Measurements from ENCODE around the gene PPIL4. TPM values are rescaled to one million over a fixed set of nuclear protein-coding genes. Genes with fewer than 3 reads are reported as not detected.

Gene PPIL4
- total RNA-seq, 4 donors from 2014 or later: 15.8 to 28.9 (median 20.5) TPM

GRCh38 chr6:149515494-149515893 lies 30.3 kb downstream of the PPIL4 start:
- DNase-seq: no peak
- H3K27ac ChIP-seq: no peak overlapping the region
- H3K27me3 ChIP-seq: no peaks in the 10 kb centered on the region
- H3K4me3 ChIP-seq: no peak overlapping the region
- no peaks in the 10 kb centered on the region for H3K4me1 ChIP-seq
- peaks cover 0 to 58% (median 0%) of the 10 kb centered on the region in 3 donors for H3K36me3 ChIP-seq
- TF ChIP-seq POLR2A (IDR thresholded peaks at IDR 0.05): no peak
- no peak for TF ChIP-seq CTCF (IDR thresholded peaks at IDR 0.05)
- H3K9me3 ChIP-seq: no peaks in the 10 kb centered on the region

- Histone ChIP-seq H3K27ac (no peak overlapping the region), H3K36me3 (peaks cover 0 to 49% (median 0%) of the 10 kb centered on the region in 3 donors), H3K27me3 (no peaks in the 10 kb centered on the region), H3K4me1 (no peaks in the 10 kb centered on the region), H3K4me3 (no peak overlapping the region), H3K9me3 (no peaks in the 10 kb centered on the region)
- no peak for DNase-seq
- TF ChIP-seq CTCF (IDR thresholded peaks at IDR 0.05): no peak
- no peak for TF ChIP-seq POLR2A (IDR thresholded peaks at IDR 0.05)
Observed at GRCh38 chr6:149513915-149514314, 31.9 kb downstream of the PPIL4 start.

GRCh38 chr6:149510793-149511512 lies 34.9 kb downstream of the PPIL4 start:
- H3K4me1 ChIP-seq: no peaks in the 10 kb centered on the region

GRCh38 chr6:149508485-149508884 lies 37.4 kb downstream of the PPIL4 start:
- no peaks in the 10 kb centered on the region for H3K4me1 ChIP-seq
- no peaks in the 10 kb centered on the region for H3K27me3 ChIP-seq
- H3K4me3 ChIP-seq: no peak overlapping the region
- H3K9me3 ChIP-seq: no peaks in the 10 kb centered on the region
- H3K36me3 ChIP-seq: peaks cover 0 to 37% (median 0%) of the 10 kb centered on the region in 3 donors
- no peak for DNase-seq
- TF ChIP-seq CTCF (IDR thresholded peaks at IDR 0.05): no peak
- no peak for TF ChIP-seq POLR2A (IDR thresholded peaks at IDR 0.05)
- no peak overlapping the region for H3K27ac ChIP-seq

More at GRCh38 chr6:149510793-149511512, 34.9 kb downstream of the PPIL4 start:
- no peak for DNase-seq
- peaks cover 0 to 28% (median 0%) of the 10 kb centered on the region in 3 donors for H3K36me3 ChIP-seq
- H3K27me3 ChIP-seq: no peaks in the 10 kb centered on the region
- no peak overlapping the region for H3K27ac ChIP-seq
- H3K4me3 ChIP-seq: no peak overlapping the region
- no peaks in the 10 kb centered on the region for H3K9me3 ChIP-seq
- no peak for TF ChIP-seq POLR2A (IDR thresholded peaks at IDR 0.05)

- Histone ChIP-seq H3K4me1 (no peaks in the 10 kb centered on the region), H3K27me3 (no peaks in the 10 kb centered on the region), H3K36me3 (peaks cover 0 to 10% (median 0%) of the 10 kb centered on the region in 3 donors), H3K4me3 (no peak overlapping the region), H3K9me3 (no peaks in the 10 kb centered on the region), H3K27ac (no peak overlapping the region)
- DNase-seq: no peak
- no peak for TF ChIP-seq CTCF (IDR thresholded peaks at IDR 0.05)
- no peak for TF ChIP-seq POLR2A (IDR thresholded peaks at IDR 0.05)
Observed at GRCh38 chr6:149503872-149504271, 42.0 kb downstream of the PPIL4 start.

- Histone ChIP-seq H3K9me3 (no peaks in the 10 kb centered on the region), H3K27ac (no peak overlapping the region), H3K27me3 (no peaks in the 10 kb centered on the region), H3K4me3 (no peak overlapping the region), H3K36me3 (peaks cover 0 to 10% (median 0%) of the 10 kb centered on the region in 3 donors), H3K4me1 (no peaks in the 10 kb centered on the region)
- no peak for DNase-seq
- TF ChIP-seq CTCF (IDR thresholded peaks at IDR 0.05) (no peak), POLR2A (IDR thresholded peaks at IDR 0.05) (no peak)
Observed at GRCh38 chr6:149503276-149503675, 42.6 kb downstream of the PPIL4 start.
